ENCODE results near the gene KCNJ5.

DNA sequence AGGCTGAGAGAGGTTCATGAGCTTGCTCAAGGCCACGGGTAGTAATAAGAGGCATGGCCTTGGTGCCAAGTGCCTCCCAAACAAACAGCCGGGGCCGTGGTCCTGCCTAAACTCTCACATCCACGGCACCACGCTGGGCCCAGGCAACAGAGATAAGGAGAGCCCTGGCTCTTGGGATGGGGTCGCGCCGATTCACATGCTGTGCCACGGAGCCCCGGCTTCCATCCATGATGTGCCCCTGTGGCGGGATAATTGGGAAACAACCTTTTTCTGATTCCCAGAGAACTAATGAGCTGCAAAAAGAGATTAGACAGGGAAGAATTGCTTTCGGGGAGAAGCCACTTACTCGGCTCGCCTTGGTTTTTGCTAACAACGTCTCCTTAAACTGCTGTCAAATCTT, 29.5 kb downstream of the KCNJ5 start:
- TF ChIP-seq CTCF (IDR thresholded peaks at IDR 0.05; ENCODE audit: low read length) (no peak), EZH2 (IDR thresholded peaks at IDR 0.05; ENCODE audit: borderline replicate concordance, low read length) (no peak)
